HL-60 (cell line): ENCODE results near the gene ANAPC13.

Experiments used
- CTCF ChIP-seq: IDR thresholded peaks from one replicate; pipeline ENCODE4 v1.5.1; 2011; ENCODE audit warnings: low read length, control low read depth, inconsistent platforms; ENCODE audit not compliant: insufficient read depth
- POLR2AphosphoS5 ChIP-seq: IDR thresholded peaks from 2 replicates; pipeline ENCODE4 v1.6.1; 2012; ENCODE audit warnings: low read depth
- REST ChIP-seq: IDR thresholded peaks from 2 replicates; pipeline ENCODE4 v1.6.1; 2012; ENCODE audit warnings: low read depth; ENCODE audit not compliant: insufficient replicate concordance

GRCh38 chr3:134472831-134473230, 13.0 kb downstream of the ANAPC13 start:
- no peak for TF ChIP-seq CTCF
- TF ChIP-seq REST: no peak
- TF ChIP-seq POLR2AphosphoS5: no peak
